ENCODE measurements around the gene POTEM.
"Not testable (repeated sequence)": the region's sequence is repeated elsewhere in the genome, so short reads cannot be mapped to it uniquely, and the experiment has no call there.

DNA sequence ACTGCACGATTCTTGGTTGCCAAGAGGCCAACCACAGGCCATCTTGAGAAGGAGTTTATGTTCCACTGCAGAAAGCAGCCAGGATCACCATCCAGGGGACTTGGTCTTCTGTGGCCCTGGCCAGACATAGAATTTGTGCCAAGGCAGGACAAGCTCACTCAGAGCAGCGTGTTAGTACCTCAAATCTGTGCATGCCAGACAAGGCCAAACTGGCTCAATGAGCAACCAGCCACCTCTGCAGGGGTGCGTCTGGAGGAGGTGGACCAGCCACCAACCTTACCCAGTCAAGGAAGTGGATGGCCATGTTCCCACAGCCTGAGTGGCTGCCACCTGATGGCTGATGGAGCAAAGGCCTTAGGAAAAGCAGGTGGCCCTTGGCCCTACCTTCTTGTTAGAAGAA, 48.0 kb downstream of the POTEM start:
- TF ChIP-seq, protein P1, sequence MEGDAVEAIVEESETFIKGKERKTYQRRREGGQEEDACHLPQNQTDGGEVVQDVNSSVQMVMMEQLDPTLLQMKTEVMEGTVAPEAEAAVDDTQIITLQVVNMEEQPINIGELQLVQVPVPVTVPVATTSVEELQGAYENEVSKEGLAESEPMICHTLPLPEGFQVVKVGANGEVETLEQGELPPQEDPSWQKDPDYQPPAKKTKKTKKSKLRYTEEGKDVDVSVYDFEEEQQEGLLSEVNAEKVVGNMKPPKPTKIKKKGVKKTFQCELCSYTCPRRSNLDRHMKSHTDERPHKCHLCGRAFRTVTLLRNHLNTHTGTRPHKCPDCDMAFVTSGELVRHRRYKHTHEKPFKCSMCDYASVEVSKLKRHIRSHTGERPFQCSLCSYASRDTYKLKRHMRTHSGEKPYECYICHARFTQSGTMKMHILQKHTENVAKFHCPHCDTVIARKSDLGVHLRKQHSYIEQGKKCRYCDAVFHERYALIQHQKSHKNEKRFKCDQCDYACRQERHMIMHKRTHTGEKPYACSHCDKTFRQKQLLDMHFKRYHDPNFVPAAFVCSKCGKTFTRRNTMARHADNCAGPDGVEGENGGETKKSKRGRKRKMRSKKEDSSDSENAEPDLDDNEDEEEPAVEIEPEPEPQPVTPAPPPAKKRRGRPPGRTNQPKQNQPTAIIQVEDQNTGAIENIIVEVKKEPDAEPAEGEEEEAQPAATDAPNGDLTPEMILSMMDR (IDR thresholded peaks at IDR 0.05) = not testable (repeated sequence)
- not testable (repeated sequence) for TF ChIP-seq POLR2A, EP300 (IDR thresholded peaks at IDR 0.05)
